WTC11 (cell line): Measurements from ENCODE around the gene RPL29. TPM values are rescaled to one million over a fixed set of nuclear protein-coding genes. Genes with fewer than 3 reads are reported as not detected.

Source experiments
- ATAC-seq: fragments of 200-7000 bp; cut with Tn5 transposase; 2 replicates; pipeline ENCODE4 v1.10.0; 2021; ENCODE audit warnings: mild to moderate bottlenecking, moderate library complexity
- CTCF ChIA-PET: fragments of 300-600 bp; sonication (Branson Sonifier 250); formaldehyde crosslinking; loops from one replicate; lab custom pipeline; 2021; ENCODE audit warnings: antibody characterized with exemption; lab: Charles Lee
- POLR2A ChIA-PET: fragments of 350-600 bp; sonication (Branson Sonifier 250); formaldehyde crosslinking; loops from one replicate; lab custom pipeline; 2021; ENCODE audit warnings: antibody characterized with exemption; lab: Charles Lee
- DNase-seq: peaks from one replicate; pipeline ENCODE4 v3.0.0; 2021; ENCODE audit warnings: low spot score
- H3K27ac Mint-ChIP-seq: 2 replicates; pipeline ENCODE4 v1.8.0; 2021; ENCODE audit warnings: mixed read lengths
- H3K27me3 Mint-ChIP-seq: 2 replicates; pipeline ENCODE4 v1.8.0; 2021; ENCODE audit warnings: low read depth, mild to moderate bottlenecking, moderate library complexity, mixed read lengths
- H3K36me3 Mint-ChIP-seq: 2 replicates; pipeline ENCODE4 v1.8.0; 2021; ENCODE audit warnings: mixed read lengths
- H3K4me1 Mint-ChIP-seq: 2 replicates; pipeline ENCODE4 v1.8.0; 2022; ENCODE audit warnings: mixed read lengths
- H3K4me3 Mint-ChIP-seq: 2 replicates; pipeline ENCODE4 v1.8.0; 2021; ENCODE audit warnings: mild to moderate bottlenecking, moderate library complexity, mixed read lengths
- H3K9me3 Mint-ChIP-seq: 2 replicates; pipeline ENCODE4 v1.8.0; 2021; ENCODE audit warnings: mixed read lengths
- E2F5 ChIP-seq: sonication (generic); formaldehyde crosslinking; IDR thresholded peaks from 2 replicates; pipeline ENCODE4 v1.8.1; 2022; ENCODE audit warnings: mild to moderate bottlenecking, moderate library complexity, missing genetic modification reagents
- ESRRA ChIP-seq: sonication (generic); formaldehyde crosslinking; IDR thresholded peaks from 2 replicates; pipeline ENCODE4 v1.8.1; 2022; ENCODE audit warnings: mild to moderate bottlenecking, missing genetic modification reagents, borderline replicate concordance
- FOXP1 ChIP-seq: sonication (generic); formaldehyde crosslinking; IDR thresholded peaks from 2 replicates; pipeline ENCODE4 v1.8.0; 2022; ENCODE audit warnings: missing genetic modification reagents, mild to moderate bottlenecking, moderate library complexity, borderline replicate concordance
- GABPB1 ChIP-seq: sonication (generic); formaldehyde crosslinking; IDR thresholded peaks from 2 replicates; pipeline ENCODE4 v1.8.1; 2023; ENCODE audit warnings: mild to moderate bottlenecking, missing genetic modification reagents
- HMGA2 ChIP-seq: fragments of 250-450 bp; sonication (Bioruptor Pico); IDR thresholded peaks from 2 replicates; pipeline ENCODE4 v1.4.0; 2021; ENCODE audit warnings: mild to moderate bottlenecking, moderate library complexity
- IRF2 ChIP-seq: sonication (generic); formaldehyde crosslinking; IDR thresholded peaks from 2 replicates; pipeline ENCODE4 v1.8.0; 2022; ENCODE audit warnings: low read depth, missing genetic modification reagents, borderline replicate concordance
- KAT7 ChIP-seq: sonication (generic); formaldehyde crosslinking; IDR thresholded peaks from 2 replicates; pipeline ENCODE4 v1.8.1; 2023; ENCODE audit warnings: missing genetic modification reagents, mild to moderate bottlenecking, borderline replicate concordance
- MYBL2 ChIP-seq: sonication (generic); formaldehyde crosslinking; IDR thresholded peaks from 2 replicates; pipeline ENCODE4 v1.8.1; 2023; ENCODE audit warnings: mild to moderate bottlenecking, moderate library complexity, missing genetic modification reagents
- NFATC4 ChIP-seq: fragments of 250-450 bp; sonication (Bioruptor Pico); IDR thresholded peaks from 2 replicates; pipeline ENCODE4 v1.9.0; 2021; ENCODE audit warnings: mild to moderate bottlenecking
- NFE2L1 ChIP-seq: sonication (generic); formaldehyde crosslinking; IDR thresholded peaks from 2 replicates; pipeline ENCODE4 v1.8.1; 2023; ENCODE audit warnings: missing genetic modification reagents
- OVOL2 ChIP-seq: fragments of 250-450 bp; sonication (Bioruptor Pico); IDR thresholded peaks from 2 replicates; pipeline ENCODE4 v1.9.0; 2021; ENCODE audit warnings: mild to moderate bottlenecking, borderline replicate concordance
- PRRX2 ChIP-seq: fragments of 250-450 bp; sonication (Bioruptor Pico); IDR thresholded peaks from 2 replicates; pipeline ENCODE4 v1.8.0; 2021; ENCODE audit warnings: mild to moderate bottlenecking
- RORB ChIP-seq: fragments of 250-450 bp; sonication (Bioruptor Pico); IDR thresholded peaks from 2 replicates; pipeline ENCODE4 v1.9.0; 2021; ENCODE audit warnings: mild to moderate bottlenecking
- SOX15 ChIP-seq: fragments of 250-450 bp; sonication (Bioruptor Pico); IDR thresholded peaks from 2 replicates; pipeline ENCODE4 v1.9.0; 2021; ENCODE audit warnings: mild to moderate bottlenecking
- TCF7 ChIP-seq: sonication (generic); formaldehyde crosslinking; IDR thresholded peaks from 2 replicates; pipeline ENCODE4 v1.8.0; 2022; ENCODE audit warnings: mild to moderate bottlenecking, low read depth, missing genetic modification reagents, moderate library complexity
- TEAD1 ChIP-seq: sonication (generic); formaldehyde crosslinking; IDR thresholded peaks from 2 replicates; pipeline ENCODE4 v1.8.0; 2022; ENCODE audit warnings: mild to moderate bottlenecking, missing genetic modification reagents
- USF2 ChIP-seq: sonication (generic); formaldehyde crosslinking; IDR thresholded peaks from 2 replicates; pipeline ENCODE4 v1.8.1; 2023; ENCODE audit warnings: mild to moderate bottlenecking, missing genetic modification reagents, moderate library complexity
- ZSCAN18 ChIP-seq: fragments of 250-450 bp; sonication (Bioruptor Pico); IDR thresholded peaks from 2 replicates; pipeline ENCODE4 v2.1.2; 2022; ENCODE audit warnings: mild to moderate bottlenecking, moderate library complexity
- total RNA-seq: library from RNA; stranded (reverse); gene quantifications from 3 replicates; pipeline ENCODE4 v1.2.3, GENCODE V29; 2021
- TF ChIP-seq, protein P1 (sequence below): fragments of 250-450 bp; sonication (Bioruptor Pico); IDR thresholded peaks from 2 replicates; pipeline ENCODE4 v1.9.0; 2021; ENCODE audit warnings: mild to moderate bottlenecking, borderline replicate concordance
- TF ChIP-seq, protein P2 (sequence below): sonication (generic); formaldehyde crosslinking; IDR thresholded peaks from 2 replicates; pipeline ENCODE4 v1.8.0; 2022; ENCODE audit warnings: mild to moderate bottlenecking, missing genetic modification reagents
- TF ChIP-seq, protein P3 (sequence below): sonication (generic); formaldehyde crosslinking; IDR thresholded peaks from 2 replicates; pipeline ENCODE4 v1.8.1; 2022; ENCODE audit warnings: low read depth, mild to moderate bottlenecking, moderate library complexity, missing genetic modification reagents, borderline replicate concordance
- TF ChIP-seq, protein P4 (sequence below): sonication (generic); formaldehyde crosslinking; conservative IDR thresholded peaks from 2 replicates; pipeline ENCODE4 v1.8.1; 2022; ENCODE audit warnings: mild to moderate bottlenecking, missing genetic modification reagents

RPL29 gene
- total RNA-seq, 1 experiment from 2014 or later, result 1,343 TPM

DNA sequence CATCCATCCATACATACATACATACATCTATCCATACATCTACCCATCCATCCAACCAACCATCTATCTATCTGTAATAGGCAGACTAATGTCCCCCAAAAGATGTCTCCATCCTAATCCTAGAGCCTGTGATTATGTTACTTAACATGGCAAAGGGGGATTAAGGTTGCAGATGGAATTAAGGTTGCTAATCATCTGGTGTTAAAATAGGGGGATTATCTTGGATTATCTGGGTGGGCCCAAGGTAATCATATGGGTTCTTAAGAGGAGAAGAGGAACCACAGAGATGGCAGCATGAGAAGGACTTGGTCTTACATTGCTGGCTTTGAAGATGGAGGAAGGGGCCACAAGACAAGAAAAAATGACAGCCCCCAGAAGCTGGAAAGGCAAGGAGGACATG lies 14.7 kb upstream of the RPL29 start (continued):
- TF ChIP-seq, protein P1, sequence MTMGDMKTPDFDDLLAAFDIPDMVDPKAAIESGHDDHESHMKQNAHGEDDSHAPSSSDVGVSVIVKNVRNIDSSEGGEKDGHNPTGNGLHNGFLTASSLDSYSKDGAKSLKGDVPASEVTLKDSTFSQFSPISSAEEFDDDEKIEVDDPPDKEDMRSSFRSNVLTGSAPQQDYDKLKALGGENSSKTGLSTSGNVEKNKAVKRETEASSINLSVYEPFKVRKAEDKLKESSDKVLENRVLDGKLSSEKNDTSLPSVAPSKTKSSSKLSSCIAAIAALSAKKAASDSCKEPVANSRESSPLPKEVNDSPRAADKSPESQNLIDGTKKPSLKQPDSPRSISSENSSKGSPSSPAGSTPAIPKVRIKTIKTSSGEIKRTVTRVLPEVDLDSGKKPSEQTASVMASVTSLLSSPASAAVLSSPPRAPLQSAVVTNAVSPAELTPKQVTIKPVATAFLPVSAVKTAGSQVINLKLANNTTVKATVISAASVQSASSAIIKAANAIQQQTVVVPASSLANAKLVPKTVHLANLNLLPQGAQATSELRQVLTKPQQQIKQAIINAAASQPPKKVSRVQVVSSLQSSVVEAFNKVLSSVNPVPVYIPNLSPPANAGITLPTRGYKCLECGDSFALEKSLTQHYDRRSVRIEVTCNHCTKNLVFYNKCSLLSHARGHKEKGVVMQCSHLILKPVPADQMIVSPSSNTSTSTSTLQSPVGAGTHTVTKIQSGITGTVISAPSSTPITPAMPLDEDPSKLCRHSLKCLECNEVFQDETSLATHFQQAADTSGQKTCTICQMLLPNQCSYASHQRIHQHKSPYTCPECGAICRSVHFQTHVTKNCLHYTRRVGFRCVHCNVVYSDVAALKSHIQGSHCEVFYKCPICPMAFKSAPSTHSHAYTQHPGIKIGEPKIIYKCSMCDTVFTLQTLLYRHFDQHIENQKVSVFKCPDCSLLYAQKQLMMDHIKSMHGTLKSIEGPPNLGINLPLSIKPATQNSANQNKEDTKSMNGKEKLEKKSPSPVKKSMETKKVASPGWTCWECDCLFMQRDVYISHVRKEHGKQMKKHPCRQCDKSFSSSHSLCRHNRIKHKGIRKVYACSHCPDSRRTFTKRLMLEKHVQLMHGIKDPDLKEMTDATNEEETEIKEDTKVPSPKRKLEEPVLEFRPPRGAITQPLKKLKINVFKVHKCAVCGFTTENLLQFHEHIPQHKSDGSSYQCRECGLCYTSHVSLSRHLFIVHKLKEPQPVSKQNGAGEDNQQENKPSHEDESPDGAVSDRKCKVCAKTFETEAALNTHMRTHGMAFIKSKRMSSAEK (CRISPR knock-in tag), result no peak
- no peak for TF ChIP-seq RORB (CRISPR knock-in tag)
- TF ChIP-seq E2F5 (CRISPR knock-in tag), result no peak
- no peak for TF ChIP-seq PRRX2 (CRISPR knock-in tag)
- TF ChIP-seq TEAD1, result no peak
- TF ChIP-seq, protein P2, sequence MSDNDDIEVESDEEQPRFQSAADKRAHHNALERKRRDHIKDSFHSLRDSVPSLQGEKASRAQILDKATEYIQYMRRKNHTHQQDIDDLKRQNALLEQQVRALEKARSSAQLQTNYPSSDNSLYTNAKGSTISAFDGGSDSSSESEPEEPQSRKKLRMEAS (CRISPR knock-in tag), result no peak
- TF ChIP-seq TCF7 (CRISPR knock-in tag), result no peak
- no peak for TF ChIP-seq SOX15 (CRISPR knock-in tag)
- TF ChIP-seq OVOL2 (CRISPR knock-in tag), result no peak
- TF ChIP-seq HMGA2 (CRISPR knock-in tag), result no peak
- no peak for TF ChIP-seq MYBL2 (CRISPR knock-in tag)
- no peak for TF ChIP-seq ZSCAN18 (CRISPR knock-in tag)
- TF ChIP-seq NFATC4, result no peak
- TF ChIP-seq NFE2L1 (CRISPR knock-in tag), result no peak
- no peak for TF ChIP-seq USF2 (CRISPR knock-in tag)
- no peak for TF ChIP-seq FOXP1 (CRISPR knock-in tag)
- no peak for TF ChIP-seq KAT7 (CRISPR knock-in tag)

- CTCF ChIA-PET, result interaction anchor here (0.6 to 8.5 kb wide), 4 partner anchors 9 to 71 kb away, joined by 3 to 382 read pairs (median 64); partner anchors contain the start of gene DUSP7
- no peaks in the 10 kb centered on the region for H3K9me3 Mint-ChIP-seq
- TF ChIP-seq GABPB1 (CRISPR knock-in tag) (no peak), ESRRA (CRISPR knock-in tag) (no peak), IRF2 (no peak), USF2 (CRISPR knock-in tag) (no peak), TEAD1 (no peak), E2F5 (CRISPR knock-in tag) (no peak)
- TF ChIP-seq, protein P3, sequence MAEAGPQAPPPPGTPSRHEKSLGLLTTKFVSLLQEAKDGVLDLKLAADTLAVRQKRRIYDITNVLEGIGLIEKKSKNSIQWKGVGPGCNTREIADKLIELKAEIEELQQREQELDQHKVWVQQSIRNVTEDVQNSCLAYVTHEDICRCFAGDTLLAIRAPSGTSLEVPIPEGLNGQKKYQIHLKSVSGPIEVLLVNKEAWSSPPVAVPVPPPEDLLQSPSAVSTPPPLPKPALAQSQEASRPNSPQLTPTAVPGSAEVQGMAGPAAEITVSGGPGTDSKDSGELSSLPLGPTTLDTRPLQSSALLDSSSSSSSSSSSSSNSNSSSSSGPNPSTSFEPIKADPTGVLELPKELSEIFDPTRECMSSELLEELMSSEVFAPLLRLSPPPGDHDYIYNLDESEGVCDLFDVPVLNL (CRISPR knock-in tag), result no peak
- TF ChIP-seq, protein P4, sequence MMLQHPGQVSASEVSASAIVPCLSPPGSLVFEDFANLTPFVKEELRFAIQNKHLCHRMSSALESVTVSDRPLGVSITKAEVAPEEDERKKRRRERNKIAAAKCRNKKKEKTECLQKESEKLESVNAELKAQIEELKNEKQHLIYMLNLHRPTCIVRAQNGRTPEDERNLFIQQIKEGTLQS (CRISPR knock-in tag), result no peak
Measured at GRCh38 chr3:52007291-52007690, 11.6 kb upstream of the RPL29 start.

More at GRCh38 chr3:52007291-52007690, 11.6 kb upstream of the RPL29 start:
- DNase-seq, result no peak
- no peaks in the 10 kb centered on the region for H3K36me3 Mint-ChIP-seq
- no peak overlapping the region for H3K27ac Mint-ChIP-seq
- no peak for ATAC-seq
- POLR2A ChIA-PET, result no interaction called here
- no peaks in the 10 kb centered on the region; the same call in 1 of the 2 replicates for H3K27me3 Mint-ChIP-seq
- H3K4me1 Mint-ChIP-seq, result peaks cover 39% of the 10 kb centered on the region
- no peak overlapping the region for H3K4me3 Mint-ChIP-seq
